ENCODE results near the gene SEC14L5. TPM values are rescaled to one million over a fixed set of nuclear protein-coding genes. Genes with fewer than 3 reads are reported as not detected.

Gene SEC14L5
- total RNA-seq, 1 experiment from 2014 or later, result 2.3 TPM

GRCh38 chr16:5062790-5063765 lies 104.9 kb downstream of the SEC14L5 start (continued):
- TF ChIP-seq ERG (CRISPR knock-in tag; IDR thresholded peaks at IDR 0.05) (no peak), TEAD4 (CRISPR knock-in tag; IDR thresholded peaks at IDR 0.05) (no peak), JAZF1 (CRISPR knock-in tag; IDR thresholded peaks at IDR 0.05) (no peak), ZNF263 (CRISPR knock-in tag; IDR thresholded peaks at IDR 0.05; ENCODE audit: low read depth) (no peak), ZNF281 (CRISPR knock-in tag; IDR thresholded peaks at IDR 0.05) (no peak), CDX4 (CRISPR knock-in tag; IDR thresholded peaks at IDR 0.05; ENCODE audit: borderline replicate concordance) (no peak), FOXK1 (CRISPR knock-in tag; IDR thresholded peaks at IDR 0.05) (no peak), SOX15 (CRISPR knock-in tag; IDR thresholded peaks at IDR 0.05) (no peak), ATF2 (CRISPR knock-in tag; IDR thresholded peaks at IDR 0.05; ENCODE audit: borderline replicate concordance, low read depth) (no peak), JUN (CRISPR knock-in tag; IDR thresholded peaks at IDR 0.05) (no peak), ZNF416 (CRISPR knock-in tag; IDR thresholded peaks at IDR 0.05) (no peak), ZMAT4 (CRISPR knock-in tag; IDR thresholded peaks at IDR 0.05) (no peak), OVOL2 (CRISPR knock-in tag; IDR thresholded peaks at IDR 0.05; ENCODE audit: borderline replicate concordance) (no peak), ZNF138 (CRISPR knock-in tag; conservative IDR thresholded peaks at IDR 0.05) (no peak)

- peaks cover 10% of the 10 kb centered on the region for H3K4me1 Mint-ChIP-seq
- TF ChIP-seq ELF4 (CRISPR knock-in tag; IDR thresholded peaks at IDR 0.05; ENCODE audit: low read depth) (no peak), FOXK1 (CRISPR knock-in tag; IDR thresholded peaks at IDR 0.05) (no peak), AR (CRISPR knock-in tag; IDR thresholded peaks at IDR 0.05) (no peak), NFYB (CRISPR knock-in tag; conservative IDR thresholded peaks at IDR 0.05; ENCODE audit: low read depth) (no peak), TEAD1 (CRISPR knock-in tag; IDR thresholded peaks at IDR 0.05) (no peak), CDX4 (CRISPR knock-in tag; IDR thresholded peaks at IDR 0.05; ENCODE audit: borderline replicate concordance) (no peak), ZNF138 (CRISPR knock-in tag; conservative IDR thresholded peaks at IDR 0.05) (no peak), TCF7 (CRISPR knock-in tag; IDR thresholded peaks at IDR 0.05; ENCODE audit: low read depth) (no peak), SOX15 (CRISPR knock-in tag; IDR thresholded peaks at IDR 0.05) (no peak), JUN (CRISPR knock-in tag; IDR thresholded peaks at IDR 0.05) (no peak), KAT7 (CRISPR knock-in tag; IDR thresholded peaks at IDR 0.05; ENCODE audit: borderline replicate concordance) (no peak), ZNF121 (CRISPR knock-in tag; IDR thresholded peaks at IDR 0.05) (no peak)
- ATAC-seq (no peak), DNase-seq (ENCODE audit: low spot score) (no peak)
- no peak overlapping the region for H3K4me3 Mint-ChIP-seq
- no peaks in the 10 kb centered on the region for H3K36me3 Mint-ChIP-seq
- ChIA-PET POLR2A (no interaction called here), CTCF (no interaction called here)
- H3K9me3 Mint-ChIP-seq, result no peaks in the 10 kb centered on the region
- H3K27ac Mint-ChIP-seq, result no peak overlapping the region
- H3K27me3 Mint-ChIP-seq (ENCODE audit: low read depth), result peaks cover 1% of the 10 kb centered on the region
These were observed 106.8 kb downstream of the SEC14L5 start for GRCh38 chr16:5064915-5065314.
